Caco-2 (cell line): Measurements from ENCODE around the gene KIAA0753. TPM values are rescaled to one million over a fixed set of nuclear protein-coding genes. Genes with fewer than 3 reads are reported as not detected.

Experiments used
- BruUV-seq: library from RNA; stranded (reverse); fragments of 400-500 nt; replicated peaks from 2 replicates; lab custom pipeline; 2021; lab: Mats Ljungman, UMichigan
- CTCF ChIA-PET: fragments of 300-600 bp; sonication (Branson Sonifier 250); formaldehyde crosslinking; loops from one replicate; lab custom pipeline; 2022; ENCODE audit warnings: antibody characterized with exemption; lab: Charles Lee
- POLR2A ChIA-PET: fragments of 300-600 bp; sonication (Branson Sonifier 250); formaldehyde crosslinking; loops from one replicate; lab custom pipeline; 2022; ENCODE audit warnings: antibody characterized with exemption; lab: Charles Lee
- DNase-seq, 2 experiments: peaks; one replicate each; pipeline versions ENCODE4 v3.0.0 to v3.0.0-alpha.2; 2020 to 2022
- H3K27me3 ChIP-seq: replicated peaks from 2 replicates; pipeline ENCODE4 v1.6.0; 2011; ENCODE audit warnings: low read length; ENCODE audit not compliant: control insufficient read depth, insufficient read depth
- H3K36me3 ChIP-seq: 2 replicates; pipeline ENCODE4 v1.5.1; 2011; ENCODE audit warnings: low read length; ENCODE audit not compliant: control insufficient read depth, insufficient read depth
- H3K4me1 ChIP-seq: fragments of 250-450 bp; sonication (Bioruptor Pico); 2 replicates; pipeline ENCODE4 v1.5.1; 2020; ENCODE audit warnings: mild to moderate bottlenecking
- H3K4me3 ChIP-seq: 2 replicates; pipeline ENCODE4 v1.5.1; 2011; ENCODE audit warnings: low read depth, mild to moderate bottlenecking, control low read depth, low read length
- H3K9me3 ChIP-seq: fragments of 250-450 bp; sonication (Bioruptor Pico); 2 replicates; pipeline ENCODE4 v1.5.1; 2020; ENCODE audit warnings: mild to moderate bottlenecking, moderate library complexity
- H3K27ac Mint-ChIP-seq: one replicate; pipeline ENCODE4 v1.8.0; 2022; ENCODE audit warnings: mixed read lengths; ENCODE audit not compliant: unreplicated experiment
- H3K27me3 Mint-ChIP-seq: one replicate; pipeline ENCODE4 v1.8.0; 2022; ENCODE audit warnings: mixed read lengths; ENCODE audit not compliant: insufficient read depth, unreplicated experiment
- H3K36me3 Mint-ChIP-seq: one replicate; pipeline ENCODE4 v1.8.0; 2022; ENCODE audit warnings: mild to moderate bottlenecking, mixed read lengths; ENCODE audit not compliant: insufficient read depth, unreplicated experiment
- H3K4me1 Mint-ChIP-seq: one replicate; pipeline ENCODE4 v1.8.0; 2022; ENCODE audit warnings: low read depth, mixed read lengths; ENCODE audit not compliant: unreplicated experiment
- H3K4me3 Mint-ChIP-seq: one replicate; pipeline ENCODE4 v1.8.0; 2022; ENCODE audit warnings: mild to moderate bottlenecking, moderate library complexity, mixed read lengths; ENCODE audit not compliant: unreplicated experiment
- H3K9me3 Mint-ChIP-seq: one replicate; pipeline ENCODE4 v1.8.0; 2022; ENCODE audit warnings: mixed read lengths; ENCODE audit not compliant: unreplicated experiment
- intact Hi-C: fragments of 100-400 bp; cut with micrococcal nuclease; formaldehyde crosslinking; loops from one replicate; pipeline ENCODE4 v1.10.0; 2022; ENCODE audit not compliant: unreplicated experiment
- total RNA-seq: library from RNA; stranded (reverse); gene quantifications from 2 replicates; pipeline ENCODE4 v1.2.3, GENCODE V29; 2022
- TF ChIP-seq, protein P1 (sequence below), 2 experiments: fragments of 200-600 bp in 1 of 2; IDR thresholded peaks; 1 replicate in 1 of 2; 2 replicates in 1 of 2; pipeline versions ENCODE4 v1.5.1 to v1.8.0; 2011 to 2022; ENCODE audit warnings: antibody characterized with exemption in 1 of 2, control low read depth in 1 of 2, inconsistent platforms in 1 of 2, low read depth in 1 of 2, low read length in 1 of 2, mild to moderate bottlenecking in 1 of 2, moderate library complexity in 1 of 2; ENCODE audit not compliant: insufficient read depth in 1 of 2, severe bottlenecking in 1 of 2, unreplicated experiment in 1 of 2

KIAA0753 gene
- total RNA-seq, 1 experiment from 2014 or later, result 7.7 TPM

DNA sequence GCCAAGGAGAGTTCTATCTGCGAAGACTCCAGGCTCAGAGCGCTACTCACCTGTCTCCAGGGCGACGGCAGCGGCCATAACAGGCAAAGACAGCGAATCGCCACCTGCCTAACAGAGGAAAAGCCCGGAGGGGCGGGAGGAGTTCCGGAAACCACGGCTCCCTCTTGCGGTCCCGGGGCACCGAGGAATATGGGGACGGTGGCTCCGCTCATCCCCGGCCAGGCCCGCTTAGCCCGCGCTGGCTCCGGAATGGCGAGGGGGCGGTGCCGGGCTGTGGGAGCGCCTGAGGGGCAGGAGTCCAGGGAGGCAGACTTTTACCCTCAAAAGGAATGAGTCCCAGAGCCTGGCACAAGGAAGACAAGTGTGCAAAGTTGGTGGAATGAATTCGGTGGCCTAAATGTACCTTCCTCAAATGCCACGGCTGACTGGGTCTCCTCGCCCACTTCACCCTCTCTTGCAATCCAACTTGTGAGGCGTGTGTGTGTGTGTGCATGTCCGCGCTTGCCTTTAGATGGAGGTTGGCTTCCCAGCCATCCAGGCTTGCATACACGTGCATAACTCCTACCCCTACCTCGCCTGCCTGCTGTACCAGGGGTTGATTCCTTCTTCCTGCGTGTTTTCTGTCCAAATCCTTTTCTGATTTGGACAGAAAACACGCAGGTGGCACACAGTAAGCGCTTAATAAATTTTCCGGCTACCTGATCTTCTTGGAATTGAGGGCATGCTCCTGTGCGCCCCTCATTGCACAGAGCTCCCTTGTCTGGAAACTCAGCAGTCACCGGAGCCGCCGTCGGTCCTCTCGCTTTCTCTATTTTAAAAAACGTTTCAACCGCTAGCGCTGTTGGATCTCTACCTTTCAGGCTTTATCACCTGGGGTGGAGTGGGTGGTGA is 14.6 kb upstream of the KIAA0753 start:
- H3K9me3 Mint-ChIP-seq, result no peaks in the 10 kb centered on the region
- ChIA-PET POLR2A (no interaction called here), CTCF (no interaction called here)
- no peak overlapping the region for H3K27ac Mint-ChIP-seq
- peaks cover 8% of the 10 kb centered on the region for H3K36me3 Mint-ChIP-seq
- DNase-seq, result no peak
- Histone ChIP-seq H3K9me3 (no peaks in the 10 kb centered on the region), H3K27me3 (no peaks in the 10 kb centered on the region), H3K4me1 (no peaks in the 10 kb centered on the region; the same call in 1 of the 2 replicates), H3K36me3 (no peaks in the 10 kb centered on the region), H3K4me3 (no peak overlapping the region)
- H3K27me3 Mint-ChIP-seq, result no peaks in the 10 kb centered on the region
- TF ChIP-seq, protein P1, sequence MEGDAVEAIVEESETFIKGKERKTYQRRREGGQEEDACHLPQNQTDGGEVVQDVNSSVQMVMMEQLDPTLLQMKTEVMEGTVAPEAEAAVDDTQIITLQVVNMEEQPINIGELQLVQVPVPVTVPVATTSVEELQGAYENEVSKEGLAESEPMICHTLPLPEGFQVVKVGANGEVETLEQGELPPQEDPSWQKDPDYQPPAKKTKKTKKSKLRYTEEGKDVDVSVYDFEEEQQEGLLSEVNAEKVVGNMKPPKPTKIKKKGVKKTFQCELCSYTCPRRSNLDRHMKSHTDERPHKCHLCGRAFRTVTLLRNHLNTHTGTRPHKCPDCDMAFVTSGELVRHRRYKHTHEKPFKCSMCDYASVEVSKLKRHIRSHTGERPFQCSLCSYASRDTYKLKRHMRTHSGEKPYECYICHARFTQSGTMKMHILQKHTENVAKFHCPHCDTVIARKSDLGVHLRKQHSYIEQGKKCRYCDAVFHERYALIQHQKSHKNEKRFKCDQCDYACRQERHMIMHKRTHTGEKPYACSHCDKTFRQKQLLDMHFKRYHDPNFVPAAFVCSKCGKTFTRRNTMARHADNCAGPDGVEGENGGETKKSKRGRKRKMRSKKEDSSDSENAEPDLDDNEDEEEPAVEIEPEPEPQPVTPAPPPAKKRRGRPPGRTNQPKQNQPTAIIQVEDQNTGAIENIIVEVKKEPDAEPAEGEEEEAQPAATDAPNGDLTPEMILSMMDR (IDR thresholded peaks at IDR 0.05; ENCODE audit: insufficient read depth in 1 of 2, low read depth in 1 of 2, low read length in 1 of 2, severe bottlenecking in 1 of 2, unreplicated experiment in 1 of 2), result no peak
- no peak overlapping the region for H3K4me3 Mint-ChIP-seq
- peaks cover 10% of the 10 kb centered on the region for H3K4me1 Mint-ChIP-seq
- no TSS peak for BruUV-seq
- intact Hi-C loops, result no loop called here

DNA sequence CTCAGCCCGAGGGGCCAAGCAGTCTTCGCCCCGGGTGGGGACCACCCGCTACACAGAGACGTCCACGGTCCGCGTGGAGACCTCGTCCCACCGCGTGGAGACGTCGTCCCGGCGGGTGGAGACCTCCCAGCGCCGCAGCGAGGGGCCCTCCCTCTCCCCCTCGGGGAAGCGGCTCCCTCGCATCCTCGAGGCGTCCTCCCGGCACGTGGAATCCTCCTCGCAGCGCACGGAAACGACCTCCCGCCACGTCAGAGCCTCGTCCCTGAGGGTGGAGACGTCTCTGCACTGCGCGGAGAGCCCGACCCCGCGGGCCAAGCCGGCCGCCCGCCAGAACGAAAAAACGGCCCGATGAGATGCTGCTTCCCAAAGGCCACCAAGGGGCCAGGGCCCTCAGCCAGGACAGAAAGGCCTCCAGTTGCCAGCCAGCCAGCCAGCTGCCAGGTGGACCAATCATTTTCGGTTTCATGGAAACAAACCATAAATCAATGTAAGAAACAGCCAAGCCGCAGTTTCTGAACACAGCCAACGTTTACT is 11.5 kb upstream of the KIAA0753 start:
- H3K27ac Mint-ChIP-seq, result no peak overlapping the region
- peak in 1 of 2 experiments; percentile 42 for DNase-seq
- peaks cover 12% of the 10 kb centered on the region for H3K36me3 Mint-ChIP-seq
- ChIA-PET POLR2A (interaction anchor here (1.4 kb wide), 1 partner anchor 11 kb away, joined by 6 read pairs; the partner anchor contains the start of gene TXNDC17), CTCF (no interaction called here)
- intact Hi-C loops, result loop anchor here (1.0 kb wide), 1 partner anchor 11 kb away; the partner anchor contains the start of gene TXNDC17
- TF ChIP-seq, protein P1 (IDR thresholded peaks at IDR 0.05; ENCODE audit: insufficient read depth in 1 of 2, low read depth in 1 of 2, low read length in 1 of 2, severe bottlenecking in 1 of 2, unreplicated experiment in 1 of 2), result no peak
- H3K27me3 Mint-ChIP-seq, result no peaks in the 10 kb centered on the region
- H3K9me3 ChIP-seq, result no peaks in the 10 kb centered on the region
- H3K4me1 ChIP-seq, result no peaks in the 10 kb centered on the region; the same call in 1 of the 2 replicates
- no peaks in the 10 kb centered on the region for H3K27me3 ChIP-seq
- no peaks in the 10 kb centered on the region for H3K9me3 Mint-ChIP-seq
- H3K4me3 Mint-ChIP-seq, result peak overlapping the region; percentile 85
- BruUV-seq, result no TSS peak
- H3K4me1 Mint-ChIP-seq, result peaks cover 10% of the 10 kb centered on the region
- H3K4me3 ChIP-seq, result peak overlapping the region; percentile 84
- no peaks in the 10 kb centered on the region for H3K36me3 ChIP-seq

DNA sequence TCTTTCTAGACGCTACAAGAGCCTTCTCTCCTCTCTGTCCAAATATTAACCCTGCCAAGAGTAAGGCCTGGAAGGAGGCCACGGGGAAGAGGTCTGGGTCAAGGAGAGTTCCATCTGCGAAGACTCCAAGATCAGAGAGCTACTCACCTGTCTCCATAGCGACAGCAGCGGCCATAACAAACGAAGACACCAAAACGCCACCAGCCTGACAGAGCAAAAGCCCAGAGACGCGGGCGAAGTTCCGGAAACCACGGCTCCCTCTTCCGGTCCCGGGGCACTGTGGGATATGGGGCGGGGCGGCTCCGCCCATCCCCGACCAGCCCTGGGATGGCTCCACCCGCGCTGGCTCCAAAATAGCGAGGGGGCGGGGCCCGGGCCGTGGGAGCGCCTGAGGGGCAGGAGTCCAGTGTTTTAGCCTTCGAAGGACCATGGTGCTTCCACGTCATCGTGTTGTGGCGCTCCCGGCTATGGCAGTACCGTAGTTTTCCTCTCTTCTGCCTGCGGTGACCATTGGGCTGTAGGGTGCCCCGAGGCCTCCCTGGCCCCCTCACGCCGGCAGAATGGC is 10.9 kb upstream of the KIAA0753 start, which contains the start of the genes C17orf100 and MED31:
TSS of gene C17orf100 (plus strand) at position 409 of the 565 bp plus-strand sequence. CDS start at position 561, 152 bp downstream.
TSS of gene MED31 (minus strand) at position 252 of the 565 bp plus-strand sequence. CDS start at position 175, 77 bp downstream.
- intact Hi-C loops, result loop anchor here (1.0 kb wide), 1 partner anchor 10 kb away; the partner anchor contains the start of gene TXNDC17
- BruUV-seq, result no TSS peak
- POLR2A ChIA-PET, result interaction anchor here (0.6 to 1.4 kb wide), 3 partner anchors 10 to 285 kb away, joined by 5 to 6 read pairs (median 5); partner anchors contain the start of gene TXNDC17

More for the DNA sequence above, 10.9 kb upstream of the KIAA0753 start, which contains the start of the genes C17orf100 and MED31:
- no peaks in the 10 kb centered on the region for H3K27me3 ChIP-seq
- peaks cover 10% of the 10 kb centered on the region for H3K4me1 Mint-ChIP-seq
- CTCF ChIA-PET, result interaction anchor here (0.6 kb wide), 1 partner anchor 1227 kb away, joined by 4 read pairs; no protein-coding TSS in a partner anchor
- peak within 1 kb of the TSS; percentile 97 for H3K27ac Mint-ChIP-seq
- H3K36me3 ChIP-seq, result no peaks in the 10 kb centered on the region
- no peaks in the 10 kb centered on the region; the same call in 1 of the 2 replicates for H3K4me1 ChIP-seq
- no peaks in the 10 kb centered on the region for H3K9me3 ChIP-seq
- H3K4me3 ChIP-seq, result peak within 1 kb of the TSS; percentile 84
- TF ChIP-seq, protein P1 (IDR thresholded peaks at IDR 0.05; ENCODE audit: insufficient read depth in 1 of 2, low read depth in 1 of 2, low read length in 1 of 2, severe bottlenecking in 1 of 2, unreplicated experiment in 1 of 2), result no peak
- H3K27me3 Mint-ChIP-seq, result no peaks in the 10 kb centered on the region
- H3K4me3 Mint-ChIP-seq, result peak within 1 kb of the TSS; percentile 85
- H3K36me3 Mint-ChIP-seq, result peaks cover 14% of the 10 kb centered on the region
- DNase-seq, result peak; percentile 93 to 94
- no peaks in the 10 kb centered on the region for H3K9me3 Mint-ChIP-seq
